Activated CD8-positive, alpha-beta memory T cell treated with anti-CD3 and anti-CD28 coated beads, Interleukin-2, amount 50 U/mL, for 1 hour (primary cell): Measurements from ENCODE around the gene SLC9A8.
A peak's percentile ranks its signal among the peaks of the same experiment; 100 is the strongest.

Source experiments
- DNase-seq: peaks from one replicate; pipeline ENCODE4 v3.0.0-alpha.2; 2020; ENCODE audit errors: extremely low read depth

Gene SLC9A8

DNA sequence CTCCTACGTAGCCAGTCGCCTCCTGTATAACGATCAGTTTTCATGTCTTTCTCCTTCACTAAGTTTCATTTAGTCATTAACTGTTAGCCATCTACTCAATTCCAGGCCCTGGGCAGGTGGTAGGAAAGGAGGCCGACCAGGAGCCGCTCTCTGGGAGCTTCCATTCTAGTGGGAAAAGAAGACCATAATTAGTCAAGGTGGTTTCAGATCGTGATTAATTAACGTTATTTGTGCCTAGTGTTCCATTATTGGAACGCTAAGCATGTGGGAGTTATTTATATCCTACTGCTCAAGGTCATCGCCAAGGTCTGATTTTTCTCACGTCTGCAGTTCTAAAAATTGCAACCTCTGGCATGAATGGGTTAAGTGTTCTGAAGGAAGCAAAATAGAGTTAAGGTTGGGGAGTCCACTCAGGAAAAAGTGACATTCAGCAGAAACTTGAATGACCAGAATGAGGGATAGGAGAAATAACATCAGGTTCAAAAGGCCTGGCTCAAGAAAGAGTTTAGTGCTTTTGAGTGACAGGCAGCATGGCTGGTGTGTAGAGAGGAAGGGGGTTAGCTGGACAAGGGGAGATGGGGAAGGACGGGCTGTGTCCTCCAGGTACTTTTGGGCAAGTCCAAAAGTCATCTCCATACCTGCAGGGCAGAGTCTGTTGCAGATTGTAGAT is 812 bp downstream of the SLC9A8 start:
- no peak for DNase-seq

DNA sequence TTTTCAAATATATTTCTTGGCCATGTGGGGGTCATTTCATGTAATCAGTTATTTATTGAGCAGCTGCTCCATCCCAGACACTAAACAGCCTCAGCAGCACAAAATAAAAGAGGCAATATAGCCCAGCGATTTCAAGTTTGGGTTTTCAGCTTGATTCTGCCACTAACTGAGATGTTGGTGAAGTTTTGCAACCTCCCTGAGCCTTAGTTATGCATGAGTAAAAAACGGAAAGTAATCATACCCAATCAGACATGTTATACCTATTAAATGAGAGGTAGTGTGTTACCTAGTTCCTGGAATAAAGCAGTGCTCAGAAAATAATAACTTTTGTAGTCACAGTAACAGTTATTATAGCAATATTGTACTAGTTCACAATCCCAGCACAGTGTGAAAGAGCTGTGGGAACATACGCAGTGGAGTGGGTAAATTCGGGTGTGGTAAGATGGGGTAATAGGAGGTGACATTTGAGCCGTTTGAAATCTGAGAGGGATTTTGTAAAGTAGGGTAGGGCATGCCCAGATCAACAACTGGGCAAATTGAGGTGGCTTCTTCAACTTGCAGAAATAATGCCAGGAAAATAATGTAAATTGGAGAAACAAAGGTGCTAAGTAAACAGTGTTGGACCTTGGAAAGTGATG is 1.5 kb downstream of the SLC9A8 start:
- DNase-seq, result no peak

DNA sequence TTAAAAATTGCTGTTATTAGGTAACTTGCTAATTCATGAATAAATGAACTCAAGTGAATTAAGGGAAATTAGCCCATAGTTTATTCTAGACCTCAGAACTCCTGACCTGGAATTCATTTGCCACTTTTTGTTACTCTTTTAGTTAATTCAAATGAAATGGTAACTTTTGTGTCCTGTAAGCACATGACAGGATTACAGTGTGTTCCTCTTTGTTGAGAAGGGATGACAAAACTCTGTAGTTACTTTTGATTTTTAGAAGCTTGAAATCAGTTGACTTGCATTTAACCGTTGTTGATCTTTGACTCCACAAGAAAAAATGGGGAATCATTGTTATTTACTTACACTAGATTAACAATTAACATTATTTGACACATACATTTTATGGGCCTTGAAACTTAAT is 6.2 kb downstream of the SLC9A8 start:
- DNase-seq, result no peak

DNA sequence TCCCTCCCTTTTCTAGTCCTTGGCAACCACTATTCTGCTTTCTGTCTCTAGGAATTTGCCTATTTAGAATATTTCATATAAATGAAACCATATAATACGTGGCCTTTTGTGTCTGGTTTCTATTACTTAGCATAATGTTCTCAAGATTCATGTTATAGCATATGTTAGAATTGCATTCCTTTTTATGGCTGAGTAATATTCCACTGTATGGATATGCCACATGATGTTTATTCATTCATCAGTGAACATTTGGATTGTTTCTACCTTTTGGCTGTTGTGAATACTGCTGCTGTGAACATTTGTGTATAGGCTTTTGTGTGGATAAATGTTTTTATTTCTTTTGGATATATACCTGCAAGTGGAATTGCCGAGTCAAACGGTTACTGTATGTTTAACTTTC is 7.1 kb downstream of the SLC9A8 start:
- DNase-seq, result no peak

DNA sequence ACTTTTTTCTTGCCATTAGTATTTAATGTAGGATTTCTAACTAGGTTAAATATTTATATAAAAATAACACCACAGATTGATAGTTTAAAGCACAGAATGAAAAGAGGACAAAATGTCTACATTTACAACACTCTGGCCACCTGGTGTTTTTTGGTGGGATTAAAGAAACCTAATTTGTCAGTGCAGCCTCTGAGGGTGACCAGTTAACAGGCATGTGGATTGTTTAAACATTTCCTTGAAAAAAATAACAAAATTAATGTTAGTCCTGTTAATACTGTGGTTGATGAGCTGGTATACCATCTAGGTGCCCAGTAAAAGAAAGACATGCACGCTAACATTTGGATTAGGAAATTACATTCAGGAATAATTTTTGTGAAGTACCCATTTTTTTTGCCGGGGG is 8.8 kb downstream of the SLC9A8 start:
- DNase-seq, result no peak

DNA sequence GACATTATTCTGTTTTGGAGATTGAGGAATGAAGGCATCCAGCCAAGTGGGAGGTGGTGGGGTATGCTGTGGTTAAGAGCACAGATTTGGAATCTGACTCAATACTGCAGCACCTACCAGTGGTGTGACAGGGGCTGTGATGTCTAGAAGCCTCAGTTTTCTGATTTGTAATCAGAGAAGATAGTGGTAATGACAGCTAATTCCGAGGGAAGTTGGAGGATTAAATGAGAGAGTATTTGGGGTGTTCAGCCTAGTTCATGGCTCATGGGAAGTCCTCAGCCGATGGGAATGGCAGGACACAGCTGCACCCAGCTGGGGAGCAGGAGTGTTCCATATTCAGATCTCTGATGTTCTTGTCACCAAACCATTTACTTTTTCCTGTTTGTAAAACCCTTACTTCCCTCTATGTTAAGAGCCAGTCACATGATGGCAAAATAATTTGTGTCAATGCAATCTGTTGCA is 9.3 kb downstream of the SLC9A8 start:
- no peak for DNase-seq

DNA sequence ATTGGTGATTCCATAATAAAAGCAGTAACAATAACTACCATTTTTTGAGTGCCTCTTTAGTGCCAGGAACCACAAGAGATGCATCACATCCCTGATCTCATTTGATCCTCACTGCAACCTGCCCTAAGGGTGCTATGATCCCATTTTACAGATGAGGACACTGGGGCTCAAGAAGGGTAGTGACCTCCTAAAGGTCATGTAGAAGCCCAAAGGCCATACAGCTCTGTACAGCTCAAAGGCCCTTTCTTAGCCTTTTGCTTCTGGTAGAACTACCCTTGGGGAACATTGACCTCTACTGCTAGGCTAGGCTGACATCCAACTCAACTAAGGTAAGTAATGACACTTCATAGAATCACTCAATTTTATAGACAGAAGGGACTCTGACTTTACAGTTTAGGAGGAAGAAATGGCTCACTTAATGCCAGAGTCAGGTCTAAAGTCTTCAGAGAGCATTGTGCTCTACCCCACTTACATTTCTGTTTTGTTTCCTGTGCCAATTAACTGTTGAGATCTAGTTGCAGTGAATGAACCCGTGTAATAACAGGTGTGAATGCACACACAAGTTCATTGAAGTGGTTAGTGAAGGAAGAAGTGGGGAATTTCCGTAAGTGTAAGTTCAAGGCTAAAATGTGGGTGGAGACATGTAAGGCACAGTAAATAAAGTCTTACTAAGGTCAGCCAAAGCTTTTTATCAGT is 10.7 kb downstream of the SLC9A8 start:
- no peak for DNase-seq

DNA sequence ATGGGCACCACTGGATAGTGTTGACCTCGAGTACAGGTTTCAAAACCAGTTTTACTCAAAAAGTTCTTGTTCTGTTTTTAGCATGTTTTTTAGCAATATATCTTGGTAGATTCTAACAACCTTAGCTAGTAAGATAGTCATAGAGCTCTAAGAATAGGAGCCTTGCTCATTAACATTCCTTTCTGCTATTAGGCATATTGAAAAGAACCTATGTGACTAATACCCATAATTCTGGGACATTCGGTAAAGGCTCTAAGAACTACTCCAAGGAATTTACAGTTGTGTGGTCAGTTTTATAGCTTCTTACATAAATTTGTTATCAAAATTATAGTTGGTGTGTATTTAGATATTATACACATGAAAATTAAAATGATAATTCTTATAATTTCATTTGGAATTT is 11.6 kb downstream of the SLC9A8 start:
- no peak for DNase-seq

DNA sequence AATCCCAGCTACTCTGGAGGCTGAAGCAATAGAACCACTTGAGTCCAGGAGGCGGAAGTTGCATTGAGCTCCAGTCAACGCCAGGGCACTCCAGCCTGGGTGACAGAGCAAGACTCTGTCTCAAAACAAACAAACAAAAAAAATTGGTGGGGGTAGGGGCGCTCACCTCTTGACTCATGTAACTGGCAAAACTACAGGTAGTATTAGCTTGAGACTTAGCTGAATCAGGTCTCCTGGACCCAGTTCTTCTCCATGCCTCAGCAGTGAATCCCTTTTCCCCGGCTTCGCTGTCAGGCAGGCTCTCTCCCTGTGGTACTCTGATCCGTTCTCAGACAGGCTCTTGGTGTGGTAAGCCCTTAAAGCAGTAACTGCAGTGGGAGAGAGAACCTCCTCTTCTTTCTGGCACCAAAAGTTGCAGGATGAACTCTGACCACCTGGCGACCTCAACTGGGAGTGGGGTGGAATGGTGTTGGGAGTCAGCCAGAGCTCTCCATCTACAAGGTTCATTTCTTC is 12.9 kb downstream of the SLC9A8 start:
- no peak for DNase-seq

DNA sequence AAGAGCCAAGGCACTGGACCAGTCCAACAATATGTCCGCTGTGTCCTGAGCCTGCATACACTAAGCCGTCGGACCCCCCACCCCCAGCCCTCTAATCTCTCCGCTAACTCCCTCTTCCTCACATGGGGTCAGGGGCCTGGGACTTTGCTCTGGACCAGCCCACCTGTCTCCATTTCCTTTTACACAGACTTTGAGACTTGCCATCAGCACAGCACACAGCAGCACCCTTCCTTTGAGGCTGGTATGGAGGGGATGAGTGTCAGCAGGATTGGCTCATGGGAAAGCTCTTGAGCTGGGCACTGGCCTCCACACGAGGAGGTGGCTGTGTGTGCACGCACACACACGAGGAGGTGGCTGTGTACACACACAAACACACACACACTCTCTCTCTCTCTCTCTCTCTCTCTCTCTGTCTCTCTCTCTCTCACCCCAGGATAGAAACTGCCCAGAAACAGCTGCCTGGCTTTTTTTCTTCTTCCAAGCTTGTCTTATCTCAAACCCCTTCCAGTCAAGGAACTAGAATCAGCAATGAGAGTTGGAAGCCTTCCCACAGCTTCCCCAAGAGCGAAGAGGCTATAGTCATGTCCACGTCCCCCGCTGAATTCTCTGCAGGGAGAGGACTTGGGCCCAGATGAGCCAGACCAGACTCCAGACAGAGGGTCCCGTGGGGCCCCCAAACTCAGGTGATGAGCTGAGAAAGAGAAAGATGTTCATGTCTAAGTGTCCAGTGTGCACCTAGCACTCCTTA is 18.6 kb downstream of the SLC9A8 start:
- no peak for DNase-seq

DNA sequence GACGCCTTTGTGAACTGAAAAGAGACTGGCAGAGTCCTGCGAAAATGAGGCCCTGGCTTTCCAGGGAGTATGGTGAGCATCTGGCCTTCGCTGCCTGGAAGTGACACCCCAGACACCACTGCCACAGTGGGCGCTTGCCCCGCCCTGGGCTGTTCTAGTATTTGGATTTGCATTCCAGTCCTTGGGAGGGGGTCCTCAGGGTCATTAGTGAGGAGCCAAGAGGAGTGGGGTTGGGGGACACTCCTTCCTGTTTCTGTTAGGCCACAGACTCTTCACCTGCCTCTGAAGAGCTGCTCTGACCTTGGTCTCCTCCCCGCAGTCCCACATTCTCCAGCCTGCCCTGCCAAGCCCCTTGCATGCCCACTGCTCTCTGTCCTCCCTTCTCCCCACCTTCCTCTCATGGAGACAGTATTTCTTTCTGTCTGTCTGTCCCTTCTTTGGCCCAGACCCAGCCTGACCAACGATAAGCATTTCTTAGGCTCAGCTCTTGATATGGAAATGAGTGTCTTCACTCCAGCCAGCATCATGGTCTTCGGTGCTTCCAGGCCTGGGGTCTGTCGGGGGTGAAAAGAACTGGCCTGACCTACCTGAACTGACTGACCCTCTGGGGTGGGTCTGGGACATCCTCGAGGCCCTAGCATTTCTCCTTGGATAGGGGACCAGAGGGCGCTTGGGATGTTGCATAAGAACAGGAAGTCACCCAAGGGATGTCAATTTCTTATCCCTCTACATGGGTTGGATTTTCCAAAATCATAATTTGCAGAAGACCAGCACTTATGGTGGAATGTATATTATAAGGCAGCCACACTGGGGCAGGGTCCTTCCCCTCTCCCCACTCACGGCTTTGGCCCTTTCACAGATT is 19.4 kb downstream of the SLC9A8 start:
- no peak for DNase-seq

DNA sequence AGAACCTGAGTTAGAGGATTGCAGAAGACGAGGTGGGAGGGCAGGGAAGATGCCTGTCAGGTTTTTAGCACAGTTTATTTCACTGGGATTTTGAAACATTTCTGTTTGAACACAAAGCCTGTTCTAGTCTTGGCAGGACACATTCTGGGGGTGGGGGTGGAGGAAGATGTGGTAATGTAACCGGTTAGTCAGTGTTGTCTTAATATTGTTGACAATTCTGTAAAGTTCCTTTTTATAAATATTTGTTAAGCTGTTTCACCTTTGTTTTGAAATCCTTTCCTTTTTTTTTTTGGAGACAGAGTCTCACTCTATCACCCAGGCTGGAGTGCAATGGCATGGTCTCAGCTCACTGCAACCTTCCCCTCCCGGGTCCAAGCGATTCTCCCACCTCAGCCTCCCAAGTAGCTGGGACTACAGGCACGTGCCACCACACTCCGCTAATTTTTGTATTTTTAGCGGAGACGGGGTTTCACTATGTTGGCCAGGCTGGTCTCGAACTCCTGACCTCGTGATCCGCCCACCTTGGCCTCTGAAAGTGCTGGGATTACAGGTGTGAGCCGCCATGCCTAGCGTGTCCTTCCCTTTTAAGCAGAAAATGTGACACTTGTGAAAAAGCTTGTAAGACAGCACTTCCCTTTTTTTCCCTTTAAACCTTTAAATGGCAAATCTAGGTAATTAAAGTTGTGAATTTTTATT is 20.2 kb downstream of the SLC9A8 start:
- DNase-seq, result no peak

DNA sequence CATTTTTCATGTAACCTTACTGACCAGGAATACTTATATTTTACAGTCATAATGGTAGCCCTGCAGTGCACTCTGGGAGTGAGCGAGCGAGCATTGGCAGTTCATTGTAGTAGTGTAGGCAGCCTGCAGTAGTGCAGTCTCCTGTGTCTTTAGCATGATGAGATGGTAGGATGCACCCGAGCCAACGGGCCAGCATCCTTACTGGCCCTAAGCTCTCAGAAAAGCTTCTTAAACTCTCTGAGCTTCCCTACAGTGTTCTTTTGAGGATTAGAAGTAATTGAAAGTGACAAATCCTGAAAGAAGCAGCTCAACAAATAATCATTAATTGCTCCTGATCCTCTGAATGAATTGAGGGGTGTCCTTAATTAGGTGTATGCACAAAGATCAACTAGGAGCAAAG is 20.9 kb downstream of the SLC9A8 start:
- no peak for DNase-seq

DNA sequence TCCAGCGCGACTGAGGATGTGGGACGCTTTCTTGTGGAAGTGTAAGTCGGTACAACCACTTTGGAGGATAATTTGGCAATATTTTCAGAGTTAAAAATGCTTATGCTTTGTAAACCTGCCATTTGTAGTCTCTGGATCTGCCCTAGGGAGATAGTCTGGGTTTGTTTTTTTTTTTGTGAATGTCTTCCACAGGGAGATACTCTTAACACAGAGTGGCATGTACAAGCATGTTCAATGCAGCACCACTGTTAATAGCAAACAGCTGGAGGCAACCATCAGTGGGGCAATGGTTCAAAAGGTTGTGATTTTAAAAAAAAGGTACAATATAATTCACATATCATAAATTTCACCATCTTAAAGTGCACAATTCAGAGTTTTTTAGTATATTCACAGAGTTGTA is 22.4 kb downstream of the SLC9A8 start:
- DNase-seq, result no peak

DNA sequence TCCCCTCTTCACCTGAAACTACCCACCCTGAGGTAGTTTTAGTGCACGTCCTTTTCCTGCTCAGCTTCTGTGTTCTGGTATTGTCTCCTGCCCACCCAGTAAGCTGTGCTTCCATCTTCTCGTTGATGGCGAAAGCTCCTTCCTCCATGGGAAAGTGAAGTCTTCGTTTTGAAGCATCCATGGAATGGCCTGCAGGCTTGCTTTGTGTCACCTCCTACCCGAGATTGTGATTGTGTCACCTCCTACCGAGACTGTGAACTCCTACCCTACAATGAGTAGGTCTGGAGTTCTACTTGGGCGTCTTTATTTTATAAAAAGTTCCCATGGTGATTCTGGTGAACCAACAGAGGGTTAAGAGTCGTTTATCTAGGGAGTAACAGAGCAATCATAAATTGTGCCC is 25.9 kb downstream of the SLC9A8 start:
- no peak for DNase-seq

DNA sequence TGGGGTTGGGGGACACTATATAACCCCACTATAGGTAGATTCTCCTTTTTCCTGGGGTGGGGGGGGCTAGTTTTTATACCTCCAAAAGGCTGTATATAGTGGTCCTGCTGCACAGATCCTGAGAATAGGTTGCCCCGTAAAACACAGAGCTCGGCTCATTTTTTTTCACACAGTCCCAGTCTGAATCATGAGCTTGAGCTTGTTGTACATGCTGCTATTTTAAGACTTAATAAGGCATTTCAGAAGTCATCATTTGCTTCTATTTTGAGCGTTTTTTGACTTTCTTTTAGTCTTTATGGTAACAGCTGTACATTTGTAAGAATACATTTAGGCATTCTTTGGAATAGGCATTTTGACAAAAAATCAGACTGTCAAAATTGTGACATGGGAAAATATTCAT is 30.5 kb downstream of the SLC9A8 start:
- no peak for DNase-seq

DNA sequence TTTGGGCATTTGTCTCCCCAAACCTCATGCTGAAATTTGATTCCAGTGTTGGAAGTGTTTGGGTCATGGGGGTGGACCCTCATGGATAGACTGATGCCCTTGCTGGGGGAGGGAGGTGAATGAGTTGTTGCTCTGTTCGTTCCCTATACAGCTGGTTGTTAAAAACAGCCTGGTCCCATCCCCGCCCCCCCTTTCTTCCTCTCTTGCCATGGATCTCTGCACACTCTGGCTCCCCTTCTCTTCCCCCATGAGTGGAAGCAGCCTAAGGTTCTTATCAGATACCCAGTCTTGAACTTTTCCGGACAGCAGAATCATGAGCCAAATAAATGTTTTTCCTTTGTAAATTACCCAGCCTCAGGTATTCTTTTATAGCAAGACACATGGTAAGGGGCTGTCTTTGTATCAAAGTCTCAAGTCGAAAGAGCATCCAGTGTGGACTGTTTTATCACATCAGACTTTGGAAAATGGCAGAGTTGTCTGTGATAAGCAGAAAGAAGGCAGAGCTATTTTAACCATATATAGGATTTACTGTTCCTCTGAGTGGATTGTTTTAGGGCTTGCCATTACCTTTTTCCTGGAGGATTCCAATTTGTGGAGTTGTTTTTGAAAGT is 31.2 kb downstream of the SLC9A8 start:
- DNase-seq, result no peak

DNA sequence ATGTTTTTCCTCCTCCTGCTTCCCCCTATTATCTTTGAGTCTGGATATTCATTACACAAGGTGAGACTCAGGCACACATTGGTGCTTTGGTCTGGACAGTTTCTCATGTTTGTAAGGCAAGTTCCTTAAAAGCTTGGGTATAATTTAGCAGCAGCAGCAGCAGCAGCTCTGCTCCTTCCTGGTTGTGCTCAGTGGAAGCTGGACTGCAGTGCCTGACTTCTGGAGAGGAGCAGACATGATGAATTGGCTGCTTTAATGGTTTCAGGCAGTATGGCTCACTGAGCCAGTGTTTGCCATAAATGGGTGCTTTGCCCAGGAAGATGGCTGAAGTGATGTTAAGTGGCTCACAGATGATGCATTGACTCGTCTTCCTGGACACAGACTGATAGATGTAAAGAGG is 32.4 kb downstream of the SLC9A8 start:
- DNase-seq, result no peak

DNA sequence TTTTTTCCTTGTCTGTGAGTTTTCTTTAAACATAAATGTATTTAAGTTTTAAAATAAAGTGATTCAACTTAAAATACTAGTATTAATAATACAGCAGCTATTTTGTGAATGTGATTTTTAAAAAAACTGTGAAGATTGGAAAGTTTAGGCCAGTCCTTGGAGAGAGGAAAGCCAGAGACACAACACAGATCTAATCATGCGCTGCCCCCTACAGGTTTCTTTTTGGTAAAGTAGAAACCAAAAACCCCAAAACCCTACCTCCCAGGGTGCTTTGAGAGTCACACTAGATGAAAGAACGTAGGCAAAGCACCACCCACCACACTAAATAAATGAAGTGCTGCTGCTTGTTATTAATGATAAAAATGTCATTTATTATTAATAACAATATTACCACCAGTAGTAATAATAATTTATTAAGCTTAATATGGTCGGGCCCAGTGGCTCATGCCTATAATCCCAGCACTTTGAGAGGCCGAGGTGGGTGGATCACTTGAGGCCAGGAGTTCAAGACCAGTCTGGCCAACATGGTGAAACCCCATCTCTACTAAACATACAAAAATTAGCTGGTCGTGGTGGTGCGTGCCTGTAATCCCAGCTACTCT is 33.7 kb downstream of the SLC9A8 start:
- peak; percentile 33 for DNase-seq
